Kidney capillary endothelial cell (primary cell): ENCODE measurements around the gene TRIP11.
"Not testable (repeated sequence)": the region's sequence is repeated elsewhere in the genome, so short reads cannot be mapped to it uniquely, and the experiment has no call there.

ENCODE experiments used
- DNase-seq: peaks from one replicate; pipeline ENCODE4 v3.0.0-alpha.2; 2018; ENCODE audit warnings: low spot score

Gene TRIP11

DNA sequence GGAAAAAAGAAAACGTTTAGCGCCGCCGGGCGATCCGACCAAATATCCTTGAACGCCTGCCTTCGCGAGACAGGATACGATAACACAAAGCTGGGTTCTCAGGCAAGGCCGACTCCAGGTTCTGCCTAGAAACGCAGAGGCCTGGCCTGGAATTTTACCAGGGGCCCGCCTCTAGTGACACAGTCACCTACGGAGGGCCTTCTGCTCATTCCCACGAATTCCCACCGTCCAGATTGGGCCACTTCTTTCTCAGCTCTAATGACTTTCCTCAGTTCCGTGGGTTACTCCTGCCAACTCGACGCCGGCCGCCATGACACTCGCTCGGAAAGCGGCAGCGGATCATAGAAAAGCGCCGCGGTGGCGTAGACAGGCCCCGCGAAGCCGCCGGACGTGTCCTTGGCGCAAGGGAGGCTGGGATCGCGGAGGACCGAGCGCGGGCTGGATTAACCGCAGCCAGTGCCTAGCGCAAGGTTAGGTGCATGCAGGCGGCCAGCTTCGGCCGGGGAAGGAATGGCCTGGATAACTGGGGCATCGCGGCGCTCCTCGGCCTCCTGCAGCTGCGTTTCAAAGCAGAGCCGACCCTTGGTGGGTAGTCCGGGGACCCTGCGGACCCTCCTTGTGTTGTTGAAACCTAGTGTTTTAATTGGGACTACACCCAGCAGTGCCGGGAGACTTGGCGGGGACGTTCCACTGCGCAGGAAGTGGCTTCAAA is at the start of gene TRIP11:
TSS of gene TRIP11 (minus strand) at position 341 of the 712 bp plus-strand sequence. CDS start 374 bp downstream, outside the sequence.
- peak; percentile 87 for DNase-seq

DNA sequence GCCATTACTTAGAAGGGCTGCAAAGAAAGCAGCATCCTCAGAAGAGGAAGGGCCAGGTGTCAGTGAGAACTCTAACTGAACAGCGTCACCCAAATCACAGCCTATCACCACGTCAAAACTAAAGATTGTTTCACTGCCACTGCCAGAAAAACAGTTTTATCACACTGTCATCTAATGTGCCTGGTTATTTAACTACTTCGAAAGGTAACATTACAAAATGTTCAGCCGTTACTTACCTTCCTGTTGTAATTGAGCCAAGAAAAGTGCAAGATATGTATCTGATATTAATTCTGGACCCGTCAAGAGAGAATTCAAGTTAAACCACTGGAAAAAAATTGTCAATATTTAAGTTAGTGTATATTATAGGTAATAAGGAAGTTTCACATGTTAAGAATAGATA is 48.6 kb upstream of the TRIP11 start:
- no peak for DNase-seq

- no peak for DNase-seq
Observed at GRCh38 chr14:92074555-92074954, 34.7 kb upstream of the TRIP11 start.

DNA sequence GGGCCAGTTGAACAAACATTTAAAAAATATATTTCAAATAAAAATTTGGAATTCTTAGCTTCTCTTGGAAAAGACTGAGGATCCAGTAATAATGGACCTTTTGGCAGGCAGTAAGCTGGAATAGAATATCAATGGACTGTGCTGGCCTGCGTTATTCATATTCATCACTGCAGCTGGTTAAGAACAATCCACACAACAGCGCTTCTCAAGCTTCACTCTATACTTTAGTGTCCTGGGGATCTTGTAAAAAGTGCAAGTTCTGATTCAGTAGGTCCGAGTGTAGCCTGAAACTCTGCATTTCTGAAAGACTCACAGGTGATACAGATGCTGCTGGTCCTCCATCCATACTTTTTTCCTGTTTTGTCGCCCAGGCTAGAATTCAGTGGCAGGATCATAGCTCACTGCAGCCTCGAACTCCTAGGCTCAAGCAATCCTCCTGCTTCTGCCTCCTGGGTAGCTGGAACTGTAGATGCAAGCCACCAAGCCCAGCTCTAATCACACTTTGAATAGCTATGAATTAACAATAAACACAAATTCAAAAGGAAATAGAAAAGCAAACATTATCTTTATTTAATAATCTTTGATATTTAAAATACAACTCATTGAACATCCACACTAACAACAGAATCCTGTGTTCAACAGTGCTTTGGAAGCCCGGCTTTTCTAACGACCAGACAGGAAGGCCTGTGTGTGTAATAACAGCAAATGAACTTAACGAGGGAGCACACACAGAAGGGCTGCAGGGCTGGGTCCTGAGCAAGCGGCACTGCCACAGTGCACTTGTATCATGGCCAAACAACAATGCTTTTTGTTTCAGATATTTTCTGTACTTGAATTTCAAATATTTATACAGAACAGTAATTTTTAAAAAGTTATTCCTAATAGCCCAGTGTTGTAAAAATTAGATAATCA is 18.4 kb upstream of the TRIP11 start:
- no peak for DNase-seq

- DNase-seq: no peak
Observed at GRCh38 chr14:92049781-92050180, 9.9 kb upstream of the TRIP11 start.

- not testable (repeated sequence) for DNase-seq
Observed at GRCh38 chr14:92049221-92049620, 9.4 kb upstream of the TRIP11 start.

- not testable (repeated sequence) for DNase-seq
Observed at GRCh38 chr14:92045904-92046303, 6.0 kb upstream of the TRIP11 start.

- DNase-seq: not testable (repeated sequence)
Observed at GRCh38 chr14:92041766-92042165, 1.9 kb upstream of the TRIP11 start.

- no peak for DNase-seq
Observed at GRCh38 chr14:92041203-92041602, 1.3 kb upstream of the TRIP11 start.

- peak; percentile 11 for DNase-seq
Observed at GRCh38 chr14:92040431-92041051, 682 bp upstream of the TRIP11 start.

DNA sequence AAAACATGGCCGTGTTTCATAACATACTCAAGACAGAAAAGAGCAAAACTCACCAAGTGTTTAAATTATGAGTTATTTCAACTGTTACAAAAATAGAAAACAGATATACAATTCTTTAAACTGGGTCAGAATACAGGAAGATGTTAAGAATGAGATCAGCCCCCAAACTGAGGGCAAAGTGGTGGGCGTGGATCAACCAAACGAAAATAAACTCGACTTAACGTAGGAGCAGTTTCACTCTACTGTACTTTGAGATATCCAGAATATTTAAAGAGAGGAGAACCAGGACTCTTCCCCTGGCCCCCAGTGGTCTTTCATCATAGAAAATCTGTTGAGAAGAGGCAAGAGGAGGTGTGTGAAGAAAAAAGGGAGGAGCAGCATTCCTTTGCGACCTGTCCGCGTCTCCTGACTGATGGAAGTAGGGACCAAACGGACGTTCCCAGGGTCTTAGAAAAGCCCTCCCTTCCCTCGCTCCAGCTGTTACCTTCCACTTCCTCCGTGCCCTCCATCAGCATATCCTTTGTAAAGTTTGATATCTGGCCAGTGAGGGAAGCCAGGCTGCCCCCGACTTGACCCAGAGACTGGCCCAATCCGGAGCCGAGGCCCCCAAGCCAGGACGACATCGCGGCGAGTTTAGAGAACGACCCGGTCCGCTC is 668 bp downstream of the TRIP11 start:
- peak; percentile 46 for DNase-seq

DNA sequence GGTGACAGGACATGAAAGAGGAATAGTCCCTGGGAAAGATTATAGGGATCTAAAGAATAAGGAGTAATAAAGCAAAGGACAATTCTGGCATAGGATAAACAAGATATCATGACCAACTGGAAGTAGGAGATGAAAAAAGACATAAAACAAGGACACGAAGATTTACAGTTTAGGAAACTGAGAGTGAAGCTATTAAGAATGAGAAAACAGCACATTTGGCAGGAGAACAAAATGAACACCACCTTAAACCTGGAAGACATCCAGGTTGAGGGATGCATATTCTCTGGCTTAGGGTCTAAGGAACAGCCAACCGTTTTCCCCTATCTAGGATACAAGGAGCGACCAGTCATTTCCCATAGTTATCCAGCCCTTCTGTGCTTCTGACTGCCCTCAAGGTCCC is 1.9 kb downstream of the TRIP11 start:
- DNase-seq: no peak

GRCh38 chr14:92035890-92036289 is 4.0 kb downstream of the TRIP11 start:
- no peak for DNase-seq

DNA sequence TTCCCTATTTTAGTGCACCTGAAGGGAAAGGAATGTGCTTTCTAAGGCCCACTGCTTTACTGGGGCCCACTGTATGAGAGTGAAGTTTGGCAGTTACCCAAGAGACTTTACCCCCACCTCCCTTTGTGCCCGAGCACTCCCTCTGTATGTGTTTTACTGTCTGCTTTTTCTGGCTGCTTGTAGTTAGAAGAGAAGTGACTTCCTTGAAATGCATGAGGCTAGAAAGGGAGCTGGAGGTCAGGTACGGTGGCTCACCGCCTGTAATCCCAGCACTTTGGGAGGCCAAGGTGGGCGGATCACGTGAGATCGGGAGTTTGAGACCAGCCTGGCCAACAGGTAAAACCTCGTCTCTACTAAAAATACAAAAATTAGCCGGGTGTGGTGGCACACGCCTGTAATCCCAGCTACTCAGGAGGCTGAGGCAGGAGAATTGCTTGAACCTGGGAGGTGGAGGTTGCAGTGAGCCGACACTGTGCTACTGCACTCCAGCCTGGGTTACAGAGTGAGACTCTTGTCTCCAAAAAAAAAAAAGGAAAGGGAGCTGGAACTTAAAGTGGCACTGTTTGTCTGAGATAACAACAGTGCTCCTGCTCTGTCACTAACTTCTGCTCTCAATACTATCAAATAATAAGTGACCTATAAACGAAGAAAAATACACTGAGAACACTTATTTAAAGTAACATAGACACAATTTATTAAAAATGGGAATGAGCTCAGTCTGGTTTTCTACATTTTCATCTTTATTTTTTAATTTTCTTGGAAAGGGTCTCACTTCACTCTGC is 5.8 kb downstream of the TRIP11 start:
- DNase-seq: no peak

GRCh38 chr14:92033433-92033832 is 6.4 kb downstream of the TRIP11 start:
- DNase-seq: no peak

- no peak for DNase-seq
Observed at GRCh38 chr14:92026548-92027190, 13.2 kb downstream of the TRIP11 start.

DNA sequence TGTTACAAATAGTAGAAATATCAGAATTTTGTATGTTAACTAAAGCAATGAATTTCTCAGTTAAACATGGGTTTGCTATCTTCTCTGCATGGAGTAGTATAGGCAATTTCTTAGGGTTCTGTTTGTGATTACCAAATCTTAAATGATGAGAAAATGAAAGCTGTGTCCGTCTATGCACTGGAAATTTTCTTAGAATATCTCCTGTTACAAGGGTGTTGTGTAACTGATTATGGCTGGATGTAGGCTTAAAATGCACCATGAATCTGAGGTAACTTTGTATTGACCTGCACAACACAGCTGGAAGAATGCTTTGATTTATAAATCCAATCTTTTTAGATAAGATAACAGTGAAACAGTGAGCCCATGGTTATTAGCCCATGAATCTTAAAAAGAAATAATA is 17.8 kb downstream of the TRIP11 start:
- no peak for DNase-seq

- DNase-seq: no peak
Observed at GRCh38 chr14:92021523-92021922, 18.3 kb downstream of the TRIP11 start.

- no peak for DNase-seq
Observed at GRCh38 chr14:92014040-92014439, 25.8 kb downstream of the TRIP11 start.

- DNase-seq: no peak
Observed at GRCh38 chr14:92012121-92012748, 27.6 kb downstream of the TRIP11 start.
